ENCODE results near the gene RAX2.

DNA sequence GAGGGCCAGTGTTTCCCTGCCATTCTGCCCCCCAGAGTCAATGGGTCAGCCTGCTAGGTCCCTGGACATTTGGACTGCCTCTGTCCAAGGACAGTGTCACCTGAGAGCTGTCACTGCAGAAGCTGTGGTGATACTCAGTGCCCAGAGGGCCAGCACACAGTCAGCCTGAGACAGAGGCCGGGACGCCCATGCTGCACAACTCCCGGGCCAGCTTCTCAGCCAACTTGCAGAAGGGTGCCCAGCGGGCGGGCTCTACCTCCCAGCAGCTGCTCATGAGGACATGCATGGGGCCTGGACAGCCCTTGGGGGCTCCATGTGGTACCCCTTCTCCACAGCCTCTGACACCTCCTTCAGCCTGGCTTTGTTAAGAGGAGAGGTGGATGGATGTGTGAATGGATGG is 3.8 kb upstream of the RAX2 start:
- no peak for TF ChIP-seq MYC (IDR thresholded peaks at IDR 0.05; ENCODE audit: insufficient read depth, insufficient read length, insufficient replicate concordance, low read length, severe bottlenecking)
- TF ChIP-seq, protein P1, sequence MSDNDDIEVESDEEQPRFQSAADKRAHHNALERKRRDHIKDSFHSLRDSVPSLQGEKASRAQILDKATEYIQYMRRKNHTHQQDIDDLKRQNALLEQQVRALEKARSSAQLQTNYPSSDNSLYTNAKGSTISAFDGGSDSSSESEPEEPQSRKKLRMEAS (IDR thresholded peaks at IDR 0.05; ENCODE audit: low read depth, low read length): no peak
- no peak for TF ChIP-seq ZNF274 (IDR thresholded peaks at IDR 0.05; ENCODE audit: insufficient read depth, insufficient read length)
